ENCODE data around the gene YBEY. TPM values are rescaled to one million over a fixed set of nuclear protein-coding genes. Genes with fewer than 3 reads are reported as not detected.

The YBEY gene
- total RNA-seq, 3 donors from 2014 or later, result 15.4 to 22.8 (median 17.3) TPM

- Histone ChIP-seq H3K4me3 (no peak overlapping the region), H3K36me3 (peaks cover 20% of the 10 kb centered on the region), H3K9me3 (no peaks in the 10 kb centered on the region), H3K27ac (no peak overlapping the region), H3K27me3 (no peaks in the 10 kb centered on the region), H3K4me1 (no peaks in the 10 kb centered on the region)
- intact Hi-C loops (cut with DNase I; ENCODE audit: low total_unique reads), result no loop called here
- TF ChIP-seq POLR2AphosphoS5 (IDR thresholded peaks at IDR 0.05) (no peak), POLR2A (IDR thresholded peaks at IDR 0.05) (no peak), CTCF (IDR thresholded peaks at IDR 0.05) (no peak)
- DNase-seq (ENCODE audit: low spot score in 2 of 2), result no peak
These were observed 31.8 kb upstream of the YBEY start for GRCh38 chr21:46254208-46254975.

GRCh38 chr21:46255166-46255565, 31.0 kb upstream of the YBEY start:
- DNase-seq (ENCODE audit: low spot score in 2 of 2), result no peak
- Histone ChIP-seq H3K9me3 (no peaks in the 10 kb centered on the region), H3K27me3 (no peaks in the 10 kb centered on the region), H3K36me3 (peaks cover 20% of the 10 kb centered on the region), H3K27ac (no peak overlapping the region), H3K4me3 (no peak overlapping the region), H3K4me1 (no peaks in the 10 kb centered on the region)
- intact Hi-C loops (cut with DNase I; ENCODE audit: low total_unique reads), result no loop called here
- TF ChIP-seq POLR2AphosphoS5 (IDR thresholded peaks at IDR 0.05), result no peak
- no peak for TF ChIP-seq POLR2A (IDR thresholded peaks at IDR 0.05)
- no peak for TF ChIP-seq CTCF (IDR thresholded peaks at IDR 0.05)

GRCh38 chr21:46255758-46256337, 30.3 kb upstream of the YBEY start:
- Histone ChIP-seq H3K36me3 (peaks cover 20% of the 10 kb centered on the region), H3K27me3 (no peaks in the 10 kb centered on the region), H3K4me3 (no peak overlapping the region), H3K27ac (no peak overlapping the region), H3K4me1 (no peaks in the 10 kb centered on the region), H3K9me3 (no peaks in the 10 kb centered on the region)
- intact Hi-C loops (cut with DNase I; ENCODE audit: low total_unique reads), result no loop called here
- no peak for DNase-seq (ENCODE audit: low spot score in 2 of 2)
- no peak for TF ChIP-seq CTCF (IDR thresholded peaks at IDR 0.05)
- no peak for TF ChIP-seq POLR2AphosphoS5 (IDR thresholded peaks at IDR 0.05)
- no peak for TF ChIP-seq POLR2A (IDR thresholded peaks at IDR 0.05)

- no peaks in the 10 kb centered on the region for H3K9me3 ChIP-seq
- DNase-seq (ENCODE audit: low spot score in 2 of 2), result no peak
- intact Hi-C loops (cut with DNase I; ENCODE audit: low total_unique reads), result no loop called here
- H3K4me1 ChIP-seq, result no peaks in the 10 kb centered on the region
- no peaks in the 10 kb centered on the region for H3K27me3 ChIP-seq
- H3K4me3 ChIP-seq, result no peak overlapping the region
- H3K27ac ChIP-seq, result no peak overlapping the region
- TF ChIP-seq POLR2A (IDR thresholded peaks at IDR 0.05) (no peak), POLR2AphosphoS5 (IDR thresholded peaks at IDR 0.05) (no peak), CTCF (IDR thresholded peaks at IDR 0.05) (no peak)
- H3K36me3 ChIP-seq, result peaks cover 24% of the 10 kb centered on the region
These were observed 29.6 kb upstream of the YBEY start for GRCh38 chr21:46256501-46256994.

- Histone ChIP-seq H3K27me3 (no peaks in the 10 kb centered on the region), H3K9me3 (no peaks in the 10 kb centered on the region), H3K4me1 (no peaks in the 10 kb centered on the region), H3K27ac (no peak overlapping the region), H3K36me3 (peaks cover 10% of the 10 kb centered on the region), H3K4me3 (no peak overlapping the region)
- no peak for DNase-seq (ENCODE audit: low spot score in 2 of 2)
- intact Hi-C loops (cut with DNase I; ENCODE audit: low total_unique reads), result no loop called here
- no peak for TF ChIP-seq POLR2A (IDR thresholded peaks at IDR 0.05)
- no peak for TF ChIP-seq CTCF (IDR thresholded peaks at IDR 0.05)
- TF ChIP-seq POLR2AphosphoS5 (IDR thresholded peaks at IDR 0.05), result no peak
These were observed 22.0 kb upstream of the YBEY start for GRCh38 chr21:46264046-46264689.

Data from breast epithelium (tissue), 4 donors.